Hypothalamus (tissue), 51 donors: ENCODE measurements around the gene GALNT10.

Experiments used
- DNase-seq, 51 donors: peaks; one replicate each; lab custom pipeline; 2025; lab: John Stamatoyannopoulos, UW

Gene GALNT10

GRCh38 chr5:154369682-154370081, 179.1 kb downstream of the GALNT10 start:
- DNase-seq = no peak

DNA sequence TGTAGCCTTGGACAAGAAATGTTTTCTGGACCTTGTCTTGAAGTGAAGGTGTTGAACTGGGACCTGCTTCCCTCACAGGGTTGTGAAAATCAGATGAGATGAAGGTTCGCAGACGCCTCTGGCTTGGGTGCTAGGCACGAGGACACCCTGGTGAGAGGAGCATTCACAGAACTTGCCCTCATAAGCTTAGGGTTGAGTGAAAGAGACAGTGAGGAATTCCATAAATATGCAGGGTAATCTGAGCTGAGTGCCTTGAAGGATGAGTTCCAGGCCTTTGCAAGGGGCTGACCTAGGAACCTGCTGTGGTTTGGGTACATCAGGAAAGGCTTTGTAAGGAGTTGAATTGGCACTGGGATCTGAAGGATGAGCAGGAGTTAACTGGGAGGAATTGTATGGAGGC, 179.6 kb downstream of the GALNT10 start:
- DNase-seq = no peak

DNA sequence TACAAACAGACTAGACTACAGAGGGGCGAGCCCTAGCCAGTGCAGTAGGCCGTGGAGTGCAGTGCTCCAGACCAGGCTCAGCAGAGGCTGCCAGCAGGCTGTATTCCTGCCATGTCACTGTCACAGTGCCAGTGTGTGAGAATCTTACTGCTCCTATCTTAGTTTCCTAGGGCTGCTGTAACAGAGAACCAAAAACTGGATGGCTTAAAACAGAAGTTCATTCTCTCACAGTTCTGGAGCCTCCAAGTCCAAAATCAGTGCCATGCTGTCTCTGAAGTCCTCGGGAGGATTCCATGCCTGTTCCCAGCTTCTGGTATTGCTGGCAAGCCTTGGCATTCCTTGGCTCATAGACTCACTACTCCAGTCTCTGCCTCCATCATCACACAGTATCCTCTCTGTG, 180.3 kb downstream of the GALNT10 start:
- peak in 13 of 51 donors; percentile 3 to 35 (median 12) for DNase-seq

DNA sequence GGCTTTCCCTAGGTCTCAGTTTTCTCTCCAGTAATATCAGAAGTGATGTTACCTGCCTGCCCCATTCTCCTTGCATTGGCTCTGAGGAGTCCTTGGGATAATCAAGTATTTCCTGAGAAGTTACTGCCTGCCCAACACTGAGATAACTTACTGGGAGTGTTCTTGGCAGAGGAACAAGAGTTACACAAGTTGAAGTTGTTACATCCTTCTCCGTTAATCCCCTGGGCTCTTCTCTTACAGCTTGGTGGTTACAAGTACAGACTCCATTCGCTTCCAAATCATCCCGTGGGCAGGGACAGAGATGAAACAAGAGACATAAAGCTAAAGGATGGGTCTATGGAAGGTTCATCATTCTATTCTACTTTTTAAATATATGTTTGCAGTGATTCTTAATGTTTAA, 181.2 kb downstream of the GALNT10 start:
- DNase-seq = no peak

DNA sequence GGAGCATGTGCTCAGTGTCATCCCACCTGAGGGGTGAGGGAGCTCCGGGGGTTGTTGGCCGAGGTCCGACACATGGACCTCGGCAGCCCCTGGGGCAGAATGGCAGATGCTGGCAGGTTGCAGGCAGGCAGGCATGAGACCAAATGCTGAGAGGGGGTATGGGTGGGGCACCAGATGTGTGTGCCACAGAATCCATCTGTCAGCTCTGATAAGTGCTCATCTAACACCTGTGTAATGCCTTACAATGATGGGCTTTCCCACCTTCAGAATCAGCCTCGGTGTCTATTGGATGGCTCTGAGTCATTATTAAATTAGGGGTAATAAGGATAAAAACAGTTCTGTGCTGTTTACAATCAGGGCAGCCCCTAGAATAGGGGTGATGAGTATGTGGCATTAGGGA, 182.1 kb downstream of the GALNT10 start:
- no peak for DNase-seq

DNA sequence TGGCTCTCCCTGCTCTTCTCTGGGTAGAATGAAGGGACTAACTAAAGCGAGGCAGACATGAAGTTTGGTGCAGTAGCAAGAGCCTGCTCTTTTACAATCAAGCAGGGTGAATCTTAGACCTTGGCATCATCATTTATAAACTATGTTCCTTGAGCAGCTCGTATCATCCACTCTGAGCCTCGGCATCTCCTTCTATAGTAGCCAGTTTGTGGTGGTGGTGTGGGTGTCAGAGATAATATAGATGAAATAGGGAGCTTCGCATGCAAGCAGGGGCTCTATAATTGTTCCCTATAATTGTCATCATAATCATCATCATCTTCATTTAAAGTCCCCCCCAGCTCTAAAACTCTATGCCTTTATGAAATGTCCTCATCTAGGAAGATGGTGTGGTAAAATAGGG, 182.8 kb downstream of the GALNT10 start:
- no peak for DNase-seq

DNA sequence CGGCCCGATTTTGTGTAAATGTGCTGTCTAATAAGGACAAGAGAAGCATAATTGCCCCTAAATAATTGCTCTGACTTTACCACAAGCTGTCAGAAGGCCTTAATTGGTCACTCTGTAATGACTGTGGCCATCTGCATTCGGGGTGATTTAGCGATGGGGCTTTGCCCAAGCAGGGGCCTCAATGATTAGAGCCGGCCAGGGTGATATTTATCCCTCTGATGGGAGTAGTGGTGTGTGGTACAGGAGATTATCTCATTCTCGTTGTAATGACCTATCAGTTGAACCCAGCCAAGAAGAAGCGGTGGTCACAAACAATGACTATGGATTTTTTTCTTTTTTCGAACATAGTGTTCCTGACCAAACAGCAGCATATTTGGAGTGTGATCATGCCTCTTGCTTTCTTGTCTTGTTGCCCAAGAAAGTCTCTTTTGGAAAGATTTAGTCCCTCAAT, 183.2 kb downstream of the GALNT10 start:
- DNase-seq = no peak

DNA sequence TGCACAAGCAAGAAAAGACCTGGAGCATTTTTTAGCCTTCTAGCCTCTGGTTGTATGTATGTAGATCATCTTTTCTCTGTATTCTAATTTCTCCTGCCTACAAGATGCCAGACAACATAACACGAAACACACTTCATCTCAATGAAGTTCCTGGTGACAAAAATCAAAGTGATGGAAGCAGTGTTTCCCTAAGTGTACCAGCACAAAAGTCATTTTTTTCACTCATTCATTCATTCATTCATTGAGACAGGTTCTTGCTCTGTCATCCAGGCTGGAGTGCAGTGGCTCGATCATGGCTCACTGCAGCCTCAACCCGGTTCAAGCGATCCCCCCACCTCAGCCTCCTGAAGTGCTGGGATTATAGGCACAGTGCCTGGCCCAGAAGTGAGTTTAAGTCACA, 183.7 kb downstream of the GALNT10 start:
- no peak for DNase-seq

DNA sequence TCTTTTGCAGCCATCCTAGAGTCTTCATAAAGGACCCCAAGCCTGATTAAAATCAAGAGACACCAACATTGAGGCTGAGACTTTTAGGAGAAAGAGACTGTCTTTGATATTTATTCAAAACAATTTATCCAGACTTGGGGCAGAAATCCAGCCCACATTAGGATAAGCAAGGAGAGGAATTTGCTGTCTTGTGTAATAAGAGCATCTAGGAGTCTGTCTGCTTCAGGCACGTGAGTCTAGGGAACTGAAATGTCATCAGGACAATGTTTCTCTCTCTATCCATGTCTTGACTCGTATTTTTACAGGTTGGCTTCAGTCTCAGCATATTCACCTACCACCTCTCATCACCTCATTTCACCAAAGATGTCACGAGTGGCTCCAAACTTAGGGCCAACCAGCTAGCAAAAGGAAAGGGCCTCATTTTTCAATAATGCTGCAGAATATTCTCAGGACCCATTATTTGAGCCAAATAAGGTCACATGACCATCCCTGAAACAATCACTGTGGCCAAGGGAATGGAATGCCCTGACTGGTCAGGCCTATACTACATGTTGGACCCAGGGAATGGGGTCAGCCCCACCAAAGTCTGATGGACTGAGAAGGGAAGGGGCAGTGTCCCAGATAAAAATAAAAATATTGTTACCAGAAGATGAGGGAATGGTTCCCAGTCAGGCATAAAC, 184.9 kb downstream of the GALNT10 start:
- DNase-seq = no peak

GRCh38 chr5:154376481-154376880, 185.9 kb downstream of the GALNT10 start:
- DNase-seq = no peak

DNA sequence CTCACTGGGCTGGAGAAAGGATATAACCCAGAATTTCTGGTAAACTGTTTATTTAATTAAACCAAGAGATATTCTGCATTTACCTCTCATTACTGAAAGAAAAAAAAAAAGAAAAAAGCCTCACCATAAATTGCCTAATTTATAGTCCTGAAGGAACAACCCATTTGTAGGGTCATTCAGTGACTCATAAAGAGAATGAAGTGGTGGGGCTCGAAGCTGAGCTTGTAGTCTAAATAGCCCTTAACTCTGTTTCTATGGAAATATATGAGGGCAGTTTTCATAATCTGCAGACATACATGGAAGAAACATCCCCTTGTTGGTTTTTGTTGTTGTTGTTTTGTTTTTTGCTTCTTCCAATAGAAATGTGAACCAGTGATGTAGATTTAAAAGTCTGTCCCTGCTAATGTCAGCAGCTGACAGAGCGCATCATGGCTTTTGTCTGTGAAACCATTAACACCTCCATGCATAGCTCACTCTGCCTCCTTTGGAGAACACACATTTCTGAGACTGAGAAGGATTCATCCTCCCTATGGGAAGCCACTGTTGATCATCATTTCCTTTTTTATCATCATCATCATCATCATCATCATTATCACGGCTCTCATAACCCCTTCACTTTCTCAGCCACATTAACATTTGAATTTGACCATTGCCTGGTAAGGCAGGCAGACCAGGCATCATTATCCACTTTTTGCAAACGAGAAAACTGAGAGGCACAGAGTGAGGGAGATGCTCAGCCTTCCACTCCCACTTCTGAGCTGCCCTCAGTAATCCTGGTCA, 187.4 kb downstream of the GALNT10 start:
- no peak for DNase-seq

GRCh38 chr5:154380263-154380662, 189.7 kb downstream of the GALNT10 start:
- no peak for DNase-seq

GRCh38 chr5:154384480-154385235, 194.1 kb downstream of the GALNT10 start:
- DNase-seq = no peak

- peak in 8 of 51 donors; percentile 5 to 27 (median 17) for DNase-seq
These were observed 194.6 kb downstream of the GALNT10 start for GRCh38 chr5:154385236-154385512.

DNA sequence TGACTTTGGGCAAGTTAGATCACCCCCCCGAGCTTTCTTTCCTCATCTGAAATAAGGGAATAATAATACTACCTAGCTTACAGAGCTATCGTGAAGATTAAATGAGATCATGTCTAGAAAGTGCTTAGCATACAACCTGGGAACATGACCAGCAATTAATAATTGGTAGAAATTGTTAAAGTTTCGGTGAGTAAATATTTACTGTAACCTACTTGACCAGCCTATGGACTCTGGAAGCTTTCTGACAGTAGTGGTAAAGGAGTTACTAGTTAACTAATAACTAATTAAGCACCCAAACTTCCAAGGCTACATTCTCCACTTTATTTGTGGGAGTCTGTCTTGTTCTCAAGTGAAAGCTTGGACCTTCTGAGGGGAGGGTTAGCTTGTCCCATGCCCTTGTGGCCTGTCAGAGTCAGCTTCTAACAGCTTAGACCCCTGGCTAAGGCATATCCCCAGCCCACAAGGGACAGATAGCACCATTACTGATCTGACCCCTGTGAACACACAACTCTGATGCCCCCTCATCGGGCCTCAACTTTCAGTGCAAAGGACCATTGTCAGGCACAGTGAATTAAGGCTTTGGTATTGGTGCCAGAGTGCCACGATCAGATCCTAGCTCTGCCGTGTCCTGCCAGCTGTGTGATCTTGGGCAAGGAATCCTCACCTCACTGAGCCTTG, 196.6 kb downstream of the GALNT10 start:
- no peak for DNase-seq

DNA sequence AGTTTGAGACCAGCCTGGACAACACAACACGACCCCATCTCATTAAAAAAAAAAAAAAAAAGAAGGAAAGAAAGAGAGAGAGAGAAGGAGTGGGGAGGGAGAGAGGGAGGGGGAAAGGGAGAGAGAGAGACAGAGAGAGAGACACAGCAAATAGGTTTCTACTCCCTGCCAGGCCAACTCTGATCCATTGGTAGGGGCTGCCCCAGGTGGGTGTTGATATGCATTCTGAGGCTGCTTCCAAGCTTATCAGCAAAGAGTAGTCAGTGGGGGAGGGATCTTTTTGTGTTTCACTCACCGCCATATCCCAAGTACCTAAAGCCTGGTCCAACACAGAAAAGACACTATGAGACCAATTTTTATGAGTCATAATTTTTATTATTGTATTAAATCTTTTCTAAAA, 198.3 kb downstream of the GALNT10 start:
- no peak for DNase-seq

DNA sequence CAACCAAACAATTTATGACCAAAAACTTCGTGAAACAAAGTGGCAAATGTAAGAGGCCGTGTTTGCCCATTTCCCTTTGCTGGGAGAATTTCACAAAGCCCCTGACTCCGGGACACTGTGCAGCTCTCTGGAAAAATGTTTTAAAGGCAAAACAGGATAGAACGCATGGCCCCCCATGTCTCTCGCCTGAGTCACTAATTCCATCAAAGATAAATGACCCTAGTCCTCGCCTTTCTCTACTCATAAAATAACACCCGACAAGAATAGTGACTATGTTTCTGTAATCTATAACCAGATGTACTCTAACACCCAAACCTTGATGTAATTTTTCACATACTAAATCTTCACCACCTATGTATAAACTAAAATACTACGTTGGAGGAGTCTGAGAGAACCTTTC, 199.6 kb downstream of the GALNT10 start:
- DNase-seq = no peak

- DNase-seq = no peak
These were observed 200.3 kb downstream of the GALNT10 start for GRCh38 chr5:154390746-154391359.

- no peak for DNase-seq
These were observed 201.3 kb downstream of the GALNT10 start for GRCh38 chr5:154391788-154392187.

DNA sequence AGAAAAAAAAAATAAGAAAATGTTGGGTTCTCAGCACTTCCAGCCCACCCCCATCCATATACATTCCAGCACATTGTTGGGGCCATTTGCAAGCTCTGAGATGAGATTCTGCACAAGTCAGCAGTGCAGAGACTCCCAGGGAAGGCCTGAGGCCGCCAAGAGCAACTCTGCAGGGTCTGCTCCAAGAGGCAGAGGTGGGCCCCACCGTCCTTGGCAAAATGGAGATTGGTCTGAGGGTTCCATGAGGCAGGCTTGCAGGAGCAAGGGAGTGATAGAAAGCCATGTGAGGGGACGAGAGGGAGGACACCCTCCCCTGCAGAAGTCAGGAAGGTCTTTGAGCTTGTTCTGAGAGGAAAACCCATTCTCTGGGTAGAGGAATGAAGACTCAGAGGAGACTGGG, 203.3 kb downstream of the GALNT10 start:
- no peak for DNase-seq

- no peak for DNase-seq
These were observed 203.8 kb downstream of the GALNT10 start for GRCh38 chr5:154394307-154394706.
